GM18519 (cell line): ENCODE data around the gene D2HGDH.
"Not testable (repeated sequence)": the region's sequence is repeated elsewhere in the genome, so short reads cannot be mapped to it uniquely, and the experiment has no call there.

Experiments
- ATAC-seq: cut with Tn5 transposase; IDR thresholded peaks from one replicate; pipeline ENCODE4 v1.9.1; 2021; ENCODE audit warnings: mild to moderate bottlenecking, moderate library complexity; ENCODE audit not compliant: unreplicated experiment, low FRiP score

D2HGDH gene

DNA sequence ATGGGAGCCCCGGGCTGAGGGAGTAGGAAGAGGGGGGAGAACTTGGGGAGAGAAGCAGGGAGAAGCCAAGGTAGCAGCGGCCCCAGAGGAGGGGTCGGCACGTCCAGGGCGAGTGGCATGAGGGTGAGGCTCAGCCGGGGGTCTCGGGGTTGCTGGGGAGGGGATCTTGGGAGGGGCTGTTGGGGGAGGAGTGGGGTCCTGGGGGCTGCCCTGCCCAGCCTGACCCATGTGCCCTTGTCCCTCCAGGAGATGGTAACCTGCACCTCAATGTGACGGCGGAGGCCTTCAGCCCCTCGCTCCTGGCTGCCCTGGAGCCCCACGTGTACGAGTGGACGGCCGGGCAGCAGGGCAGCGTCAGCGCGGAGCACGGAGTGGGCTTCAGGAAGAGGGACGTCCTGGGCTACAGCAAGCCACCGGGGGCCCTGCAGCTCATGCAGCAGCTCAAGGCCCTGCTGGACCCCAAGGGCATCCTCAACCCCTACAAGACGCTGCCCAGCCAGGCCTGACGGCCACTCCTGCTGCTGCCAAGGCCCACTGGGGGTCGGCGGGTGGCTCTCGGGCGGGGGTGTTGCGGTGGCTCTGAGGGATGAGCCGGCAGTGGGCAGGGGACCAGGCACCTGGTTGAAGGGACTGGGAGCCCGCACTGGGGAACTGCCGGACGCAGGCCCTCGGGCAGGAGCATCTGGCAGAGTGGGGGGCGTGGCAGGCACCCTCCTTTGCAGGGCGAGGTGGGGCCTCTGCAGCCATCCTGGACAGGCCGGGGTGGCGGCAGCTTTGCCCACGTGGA lies 33.2 kb downstream of the D2HGDH start:
- no peak for ATAC-seq

DNA sequence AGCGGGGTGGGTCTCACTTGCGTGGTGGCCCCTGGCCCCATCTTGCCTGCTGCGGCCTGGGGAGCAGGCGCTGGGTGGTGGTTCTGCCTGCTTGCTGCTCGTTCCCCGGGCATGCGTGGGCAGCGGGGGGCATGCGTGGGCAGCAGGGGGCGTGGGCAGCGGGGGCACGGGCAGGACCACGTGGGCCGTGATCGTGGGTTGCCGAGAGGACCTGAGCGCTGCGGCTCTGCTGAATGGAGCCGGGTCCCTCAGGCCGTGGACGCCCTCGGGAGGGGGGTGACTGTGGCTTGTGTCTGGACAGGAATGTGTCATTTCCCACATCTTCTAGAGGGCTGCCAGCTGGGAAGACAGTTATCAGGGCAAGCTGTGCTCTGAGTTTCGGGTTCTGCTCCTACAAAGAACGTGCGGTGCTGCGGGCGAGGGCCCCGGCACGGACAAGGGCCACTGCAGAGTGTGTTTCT lies 33.9 kb downstream of the D2HGDH start:
- no peak for ATAC-seq

DNA sequence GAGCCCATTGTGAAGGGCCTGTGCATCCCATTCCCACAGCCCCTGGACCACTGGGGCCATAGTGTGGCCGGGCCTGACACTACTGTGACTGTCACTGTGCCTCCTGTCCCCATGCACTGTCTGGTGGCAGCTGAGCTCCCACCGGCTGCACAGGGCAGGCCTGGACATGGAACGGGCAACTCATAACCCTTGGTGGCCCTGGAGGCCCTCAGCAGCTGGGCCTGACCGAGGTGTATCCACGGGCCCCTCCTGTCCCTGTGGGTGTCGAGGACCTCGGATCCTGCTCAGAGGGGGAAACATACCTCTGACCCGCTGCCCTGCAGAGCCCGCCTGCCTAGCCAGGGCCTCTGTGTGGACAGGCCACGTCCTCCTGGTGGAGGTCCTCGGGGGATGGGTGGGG lies 34.4 kb downstream of the D2HGDH start:
- ATAC-seq = no peak

DNA sequence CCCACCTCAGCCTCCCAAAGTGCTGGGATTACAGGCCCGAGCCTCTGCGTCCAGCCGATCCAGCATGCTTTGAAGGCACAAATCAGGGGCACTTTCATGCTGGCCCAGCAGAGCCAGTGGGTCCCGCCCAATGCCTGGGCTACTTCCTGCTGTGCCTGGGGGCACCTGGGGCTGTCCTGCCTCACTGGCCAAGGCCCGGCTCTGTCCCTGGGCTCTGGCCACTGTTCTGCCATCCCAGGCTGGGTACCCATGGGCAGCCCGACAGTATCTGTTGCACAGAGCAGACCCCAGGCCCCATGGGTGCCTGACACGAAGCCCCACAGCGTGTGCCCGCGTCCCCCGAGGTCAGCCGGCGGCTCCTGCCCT lies 35.4 kb downstream of the D2HGDH start:
- no peak for ATAC-seq

DNA sequence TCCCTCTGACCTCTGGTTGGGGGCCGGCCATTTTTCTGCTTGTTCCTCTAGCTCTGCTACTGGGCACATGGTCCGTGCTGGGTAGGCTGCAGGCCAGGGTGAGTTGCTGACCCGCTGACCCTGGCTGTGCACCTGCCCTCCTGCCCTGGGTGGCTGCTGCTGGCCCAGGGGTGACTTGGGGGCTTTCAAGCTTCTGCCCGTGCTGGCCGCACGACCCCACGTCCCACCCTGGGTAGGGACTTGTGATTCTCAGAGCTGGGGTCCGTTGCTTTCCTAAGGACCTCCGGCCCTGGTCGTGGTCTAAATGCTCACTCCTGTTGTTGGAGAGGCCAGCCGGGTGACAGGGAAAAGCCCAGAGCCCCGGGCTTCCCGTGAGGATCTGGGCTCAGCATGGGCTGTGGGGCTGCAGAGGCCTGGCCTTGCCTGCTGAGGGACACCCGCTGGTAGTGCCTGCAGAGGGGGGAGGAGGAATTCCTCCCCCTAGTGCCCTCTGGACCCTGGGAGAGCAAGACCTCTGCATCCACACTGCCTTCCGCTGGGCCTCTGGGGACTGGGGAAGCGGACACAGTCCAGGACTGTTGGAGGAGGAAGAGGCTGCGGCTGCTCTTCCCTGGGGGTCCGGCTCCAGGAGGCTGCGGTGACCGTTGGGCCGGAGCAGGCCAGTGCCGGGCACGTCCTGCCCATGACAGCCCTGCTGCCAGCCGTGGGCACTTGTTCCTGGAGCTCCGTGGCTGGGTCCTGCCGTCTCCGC lies 35.9 kb downstream of the D2HGDH start:
- no peak for ATAC-seq

DNA sequence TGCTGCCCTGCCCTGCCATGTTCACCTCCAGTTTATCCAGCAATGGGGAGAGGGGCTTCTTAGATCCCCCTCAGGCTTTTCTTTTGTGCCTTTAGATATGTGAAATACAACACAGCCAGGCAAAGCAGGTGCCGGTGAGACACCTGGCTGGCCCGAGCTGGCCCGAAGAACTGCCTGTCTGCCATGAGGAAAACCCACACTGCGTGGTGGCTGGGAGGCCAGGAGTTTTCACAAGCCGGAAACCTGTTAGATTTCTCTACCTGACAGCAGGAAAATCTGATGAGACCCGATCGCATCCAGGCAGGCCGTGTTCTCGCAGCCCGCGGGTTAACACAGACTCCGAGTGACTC lies 36.5 kb downstream of the D2HGDH start:
- no peak for ATAC-seq

DNA sequence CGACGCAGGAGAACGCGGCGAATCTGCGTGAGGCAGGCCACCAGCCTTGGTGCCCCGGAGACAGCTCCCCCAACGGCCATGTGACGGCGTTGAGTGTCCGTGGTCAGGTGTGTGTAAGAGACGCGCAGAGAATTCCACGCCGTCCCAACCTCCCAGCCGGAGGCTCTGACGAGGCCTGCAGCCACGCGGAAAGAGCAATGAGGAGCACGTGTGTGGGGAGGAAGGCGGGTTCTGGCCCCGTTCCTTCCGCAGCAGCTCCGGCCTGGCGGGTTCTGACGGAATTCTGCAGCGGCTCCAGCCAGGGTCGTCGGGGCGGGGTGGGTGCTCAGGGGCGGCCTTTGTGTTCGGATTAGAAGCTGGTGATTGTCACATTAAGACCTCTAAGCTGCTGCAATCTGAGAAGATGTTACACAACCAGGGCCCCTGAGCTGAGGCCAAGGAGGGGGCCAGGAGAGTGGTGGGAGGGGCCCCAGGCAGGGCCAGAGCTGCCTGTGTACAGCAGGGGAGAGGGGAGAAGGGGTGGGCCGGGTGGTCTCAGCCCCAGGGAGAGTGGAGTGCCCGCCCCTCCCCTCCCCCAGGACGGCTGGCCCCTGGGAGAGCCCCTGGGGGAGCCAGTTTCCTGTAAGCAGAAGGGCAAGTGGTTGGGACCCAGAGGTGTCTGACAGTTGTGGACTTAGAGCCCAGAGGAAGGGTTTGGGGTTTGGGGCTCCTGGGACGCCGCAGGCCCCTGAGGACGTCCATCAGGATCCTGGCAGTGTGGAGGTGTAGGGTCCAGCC lies 37.0 kb downstream of the D2HGDH start:
- ATAC-seq = no peak

DNA sequence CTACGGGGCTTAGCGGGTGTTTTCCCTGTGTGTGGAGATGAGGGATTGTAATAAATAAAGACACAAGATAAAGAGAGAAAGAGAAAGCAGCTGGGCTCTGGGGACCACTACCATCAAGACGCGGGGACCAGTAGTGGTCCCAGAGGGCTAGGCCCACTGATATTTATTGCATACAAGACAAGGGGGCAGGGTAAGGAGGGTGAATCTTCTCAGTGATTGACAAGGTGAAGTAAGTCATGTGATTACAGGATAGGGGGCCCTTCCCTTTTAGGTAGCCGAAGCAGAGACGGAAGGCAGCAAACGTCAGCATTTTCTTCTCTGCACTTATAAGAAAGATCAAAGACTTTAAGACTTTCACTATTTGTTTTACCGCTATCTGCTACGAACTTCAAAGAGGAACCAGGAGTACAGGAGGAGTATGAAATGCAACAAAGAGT lies 37.7 kb downstream of the D2HGDH start:
- no peak for ATAC-seq

DNA sequence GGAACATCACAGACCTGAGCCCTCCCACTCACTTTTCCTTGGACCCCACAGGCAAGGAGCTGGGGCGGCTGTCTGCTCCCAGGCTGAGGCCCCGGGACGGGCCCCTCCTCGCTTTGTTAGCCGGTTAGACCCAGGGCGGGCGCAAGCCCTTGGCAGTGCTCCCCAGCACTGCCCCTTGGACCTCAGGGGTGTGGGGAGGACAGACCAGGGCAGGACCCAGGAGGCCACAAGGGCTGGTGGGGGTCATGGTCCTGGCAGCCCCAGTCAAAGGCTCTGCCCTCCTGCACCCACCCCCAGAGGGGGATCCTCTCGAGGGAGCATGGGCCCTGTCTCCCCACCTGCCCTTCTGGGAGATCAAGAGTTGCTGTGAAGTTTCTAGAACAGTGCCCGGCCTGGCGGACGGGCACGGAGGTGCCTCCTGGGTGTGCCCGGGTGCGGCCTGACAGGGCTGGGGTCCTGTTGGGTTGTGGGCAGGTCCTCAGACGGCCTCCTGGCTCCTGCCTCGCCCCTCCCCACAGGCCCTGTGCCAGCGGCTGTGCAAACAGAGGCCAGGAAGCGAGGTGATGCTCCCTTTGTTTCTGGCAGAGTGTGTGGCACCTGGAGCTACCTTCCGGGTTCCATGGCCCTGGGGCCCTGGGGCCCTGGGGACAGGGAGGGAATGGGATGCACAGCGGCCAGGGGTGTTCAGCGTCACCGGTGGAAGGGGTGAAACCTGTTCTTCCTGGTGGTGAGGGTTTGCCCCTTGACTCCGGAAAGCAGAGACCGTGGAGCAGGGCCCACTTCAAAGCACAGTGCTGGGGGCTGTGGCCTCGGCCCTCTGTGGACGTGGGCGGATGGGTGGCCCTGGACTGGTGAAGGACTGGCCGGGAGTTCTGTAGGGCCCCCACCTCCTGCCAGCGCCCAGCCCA lies 39.3 kb downstream of the D2HGDH start:
- no peak for ATAC-seq

DNA sequence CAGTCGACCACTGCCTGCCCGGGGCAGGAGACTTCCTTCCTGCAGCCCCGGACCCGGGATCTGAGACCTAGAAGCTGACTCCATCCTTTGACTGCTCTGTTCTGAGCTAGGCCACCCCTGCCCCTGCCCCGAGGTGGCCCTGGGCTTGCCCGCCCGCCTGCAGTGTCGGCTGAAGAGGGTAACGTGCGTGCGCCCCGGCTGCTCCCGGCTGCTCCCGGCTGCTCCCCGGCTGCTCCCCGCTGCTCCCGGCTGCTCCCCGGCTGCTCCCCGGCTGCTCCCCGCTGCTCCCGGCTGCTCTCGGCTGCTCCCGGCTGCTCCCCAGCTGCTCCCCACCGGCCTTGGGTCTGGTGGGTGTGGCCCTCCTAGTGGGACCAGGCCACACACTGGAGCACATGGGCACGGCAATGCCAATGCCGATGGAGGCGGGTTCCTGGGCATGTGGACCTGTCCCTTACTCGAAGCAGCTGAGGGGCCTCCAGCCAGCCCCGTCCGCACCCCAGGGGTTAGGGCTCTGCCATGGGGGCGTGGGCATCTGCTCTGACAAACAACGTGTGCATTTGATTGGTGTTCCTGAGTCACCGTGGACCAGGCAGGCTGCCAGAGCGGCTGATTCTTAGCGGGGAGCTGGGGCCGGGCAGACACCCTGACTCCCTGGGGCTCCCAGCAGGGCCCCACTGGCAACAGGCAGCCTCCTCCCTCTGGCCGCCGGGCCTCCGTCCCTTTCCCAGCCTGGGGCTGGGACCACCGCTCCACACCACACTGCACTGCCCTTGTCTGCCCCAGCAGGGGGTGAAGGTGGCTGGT lies 40.2 kb downstream of the D2HGDH start:
- no peak for ATAC-seq

DNA sequence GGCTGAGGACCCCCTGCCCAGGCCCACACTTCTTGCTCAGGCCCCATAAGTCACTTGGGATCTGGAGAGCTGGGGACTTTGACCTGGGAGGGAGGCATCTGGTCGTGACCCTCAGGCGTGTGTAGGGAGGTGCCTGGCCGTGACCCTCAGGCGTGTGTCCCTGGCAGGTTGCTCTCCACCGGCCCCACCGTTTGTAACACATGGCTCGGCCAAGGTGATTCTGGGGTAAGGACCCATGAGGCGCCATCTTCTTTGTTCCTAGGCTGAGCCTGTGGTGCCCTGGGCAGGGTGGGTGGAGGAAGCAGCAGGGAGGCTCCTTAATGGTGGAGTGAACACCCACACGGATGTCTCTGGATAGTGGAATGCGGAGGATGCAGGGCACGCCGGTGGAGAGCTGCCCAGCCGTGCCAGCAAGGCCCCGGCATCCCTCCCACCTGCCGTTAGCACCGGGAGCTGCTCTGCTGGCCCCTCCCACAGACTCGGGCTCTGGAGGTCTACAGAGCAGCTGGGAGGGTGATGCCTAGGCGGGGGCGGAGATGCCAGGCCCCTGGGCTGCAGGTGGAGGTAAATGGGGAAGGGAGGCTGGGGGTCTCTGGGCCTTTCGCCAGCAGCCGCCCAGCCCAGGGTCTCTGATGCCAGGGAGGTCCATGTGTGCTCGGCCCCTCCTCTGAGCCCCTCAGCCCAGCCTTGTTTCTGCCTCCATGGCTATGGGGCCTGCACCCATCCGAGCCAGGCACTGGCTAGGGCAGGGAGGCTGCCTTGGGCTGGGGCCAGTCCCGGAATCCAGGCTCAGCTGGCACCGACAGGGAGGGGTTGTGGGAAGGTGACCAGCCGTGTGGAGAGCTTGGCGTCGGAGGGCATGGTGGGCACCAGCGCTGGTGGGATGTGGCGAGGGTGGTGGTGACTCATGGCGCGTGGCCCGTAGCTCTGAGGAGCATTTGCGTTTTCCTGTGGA lies 41.1 kb downstream of the D2HGDH start:
- ATAC-seq = no peak

DNA sequence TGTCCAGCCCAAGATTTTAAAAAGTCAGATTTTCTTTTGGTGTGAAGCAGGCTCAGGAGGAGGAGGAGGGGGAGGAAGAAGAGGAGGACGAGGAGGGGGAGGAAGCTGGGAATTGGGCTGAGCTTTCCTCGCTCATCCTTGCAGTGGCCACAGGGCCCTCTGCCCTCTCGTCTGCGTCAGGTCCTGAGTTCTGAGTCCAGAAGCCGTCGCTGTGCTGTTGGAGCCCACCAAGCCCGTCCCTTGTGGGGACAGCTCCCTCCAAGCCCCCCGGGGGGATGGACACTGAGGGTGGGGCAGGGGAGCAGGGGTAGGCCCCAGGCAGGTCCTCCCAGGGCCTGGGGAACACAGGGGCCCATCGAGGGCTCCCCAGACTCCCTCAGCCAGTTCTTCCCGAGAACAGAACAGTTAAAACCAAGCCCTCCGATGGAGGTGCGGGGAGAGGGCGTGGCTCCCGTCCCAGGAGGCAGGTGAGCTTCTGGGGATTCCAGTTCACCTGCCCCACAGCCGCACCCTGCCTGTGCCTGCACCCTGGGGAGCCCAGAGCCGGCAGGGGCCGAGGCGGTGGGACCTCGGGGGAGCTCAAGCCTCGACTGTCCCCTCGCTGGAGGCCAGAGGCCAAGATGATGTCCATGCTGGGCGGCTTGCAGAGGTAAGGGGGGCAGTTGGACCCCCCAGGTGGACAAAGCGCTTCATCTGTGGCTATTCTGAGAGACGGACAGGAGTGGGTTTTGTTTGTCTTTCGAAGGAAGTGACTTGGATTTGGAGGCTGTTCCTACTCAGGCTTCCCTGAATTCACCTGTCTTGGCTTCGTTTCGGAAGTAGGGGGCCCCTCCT lies 42.1 kb downstream of the D2HGDH start, which contains the start of gene GAL3ST2:
TSS of gene GAL3ST2 (plus strand) at position 487 of the 834 bp plus-strand sequence. CDS start at position 621, 134 bp downstream.
- no peak for ATAC-seq

DNA sequence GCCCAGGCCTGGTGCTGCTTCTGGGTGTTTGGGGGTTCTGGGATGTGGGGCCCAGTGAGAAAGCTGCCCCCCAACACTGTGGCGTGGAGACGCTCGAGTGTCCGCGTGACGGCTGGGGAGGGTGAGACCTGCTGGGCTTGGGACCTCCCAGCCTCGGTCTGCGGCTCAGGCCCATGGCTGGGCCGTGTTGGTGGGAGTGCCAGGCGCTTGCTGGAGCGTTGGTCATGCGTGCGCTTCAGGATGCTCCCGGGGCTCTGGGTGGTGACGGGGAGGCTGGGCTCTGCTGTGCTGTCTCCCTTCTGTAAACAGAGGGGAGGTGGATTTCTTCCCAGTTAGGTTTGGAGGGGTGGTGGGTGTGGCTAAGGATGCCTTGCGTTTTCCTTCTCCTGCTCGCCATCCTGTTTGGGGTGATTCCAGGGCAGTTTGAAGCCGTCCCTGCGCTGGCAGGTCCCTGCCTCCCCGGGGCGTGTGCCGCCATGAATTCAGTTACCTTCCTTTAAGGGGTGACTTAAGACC lies 42.8 kb downstream of the D2HGDH start:
- ATAC-seq = no peak

DNA sequence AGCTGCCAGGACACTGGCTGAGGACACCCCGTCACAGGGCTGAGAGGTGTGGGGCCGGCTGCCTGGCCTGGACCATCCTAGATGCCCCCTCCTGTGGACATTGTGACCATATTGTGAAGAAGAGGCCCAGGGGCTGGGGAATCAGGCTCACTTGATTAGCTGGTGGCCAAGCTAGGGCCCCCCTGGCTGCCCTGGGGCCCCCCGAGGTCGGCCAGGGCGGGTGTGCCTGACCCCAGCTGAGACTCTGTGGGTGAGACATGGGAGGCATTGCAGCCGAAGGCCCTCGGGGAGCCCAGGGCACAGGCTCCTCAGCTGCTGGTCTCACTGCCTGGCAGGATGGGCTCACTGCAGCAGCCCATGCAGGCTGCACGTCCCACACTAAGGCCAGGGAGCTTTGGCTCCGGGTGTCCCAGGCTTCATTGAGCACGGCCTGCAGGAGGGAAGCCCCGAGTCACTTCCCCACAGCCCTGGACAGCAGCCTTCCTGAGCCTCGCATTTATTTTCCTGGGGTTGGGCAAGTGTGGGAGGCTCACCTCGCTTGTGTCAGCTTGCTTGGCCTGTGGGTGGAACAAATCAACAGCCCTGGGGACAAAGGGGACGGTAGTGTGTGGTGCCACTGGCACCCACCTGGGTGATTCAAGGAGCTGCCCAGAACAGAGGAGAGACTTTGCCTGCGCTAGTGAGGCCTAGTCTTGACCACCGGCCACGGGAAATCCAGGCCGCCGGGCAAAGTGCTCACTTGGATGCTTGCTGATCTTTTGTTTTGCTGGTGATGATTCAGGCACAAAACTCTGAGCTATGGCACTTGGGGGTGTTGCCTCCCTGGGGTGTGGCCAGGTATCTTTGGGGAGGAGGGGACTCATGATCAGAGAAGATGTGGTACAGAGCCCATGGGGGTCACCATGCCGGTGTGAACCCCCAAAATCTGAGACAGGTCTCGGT lies 43.5 kb downstream of the D2HGDH start:
- ATAC-seq = no peak

DNA sequence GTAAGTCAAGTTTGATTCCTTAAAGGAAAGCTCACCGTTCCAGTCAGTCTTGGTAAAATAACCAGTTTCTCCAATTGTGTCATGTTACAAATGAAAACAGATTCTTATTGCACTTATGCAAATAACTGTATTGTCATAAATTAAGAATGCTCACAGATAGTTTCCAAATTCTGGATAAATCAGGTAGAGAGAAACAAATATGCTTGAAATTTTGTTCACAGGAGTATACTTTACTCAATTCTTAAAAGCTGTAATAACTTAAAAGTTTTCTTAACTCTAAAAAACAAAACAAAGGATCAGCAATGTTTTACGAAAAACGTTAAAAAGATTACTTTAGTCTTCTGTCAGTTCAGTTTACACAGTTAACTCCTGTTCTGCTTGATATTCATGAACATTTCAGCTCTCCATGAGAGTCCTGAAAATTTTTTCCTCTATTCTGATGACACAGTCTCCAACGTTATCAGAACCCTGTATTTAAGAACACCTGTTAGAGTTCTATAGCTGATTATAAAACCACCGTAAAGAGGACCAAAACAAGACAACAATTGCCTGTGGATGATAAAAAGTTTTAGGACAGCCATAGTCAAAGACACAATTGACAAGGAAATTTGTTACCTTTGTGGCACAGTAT lies 46.6 kb downstream of the D2HGDH start:
- no peak for ATAC-seq

DNA sequence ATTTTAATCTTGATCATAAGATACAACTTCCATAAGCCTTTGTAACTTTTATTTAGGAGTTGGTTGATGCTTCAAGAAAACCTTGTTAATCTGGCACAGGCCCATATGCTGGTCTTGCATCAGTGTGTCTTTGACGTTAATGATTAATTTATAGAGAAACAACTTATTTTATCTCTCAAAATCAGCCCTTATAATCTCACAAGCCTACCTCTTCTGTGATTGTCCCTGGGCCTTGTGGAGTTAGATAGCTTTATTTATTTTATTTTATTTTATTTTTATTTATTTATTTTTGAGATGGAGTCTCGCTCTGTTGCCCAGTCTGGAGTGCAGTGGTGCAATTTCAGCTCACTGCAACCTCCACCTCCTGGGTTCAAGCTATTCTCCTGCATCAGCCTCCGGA lies 47.6 kb downstream of the D2HGDH start:
- not testable (repeated sequence) for ATAC-seq
